Posterior vena cava (tissue), 2 donors: Measurements from ENCODE around the gene FAM240B. TPM values are rescaled to one million over a fixed set of nuclear protein-coding genes. Genes with fewer than 3 reads are reported as not detected.

Experiments
- total RNA-seq, 2 donors: library from RNA; stranded (reverse); fragmentation: NEBNext Ultra II Directional; extraction: Animal tissue kit (Norgen Biotek cat#: 25700); gene quantifications; one replicate each; pipeline ENCODE4 v1.2.1, GENCODE V29; 2021
- donor health status: DM: yes; HTN: yes; CAD: no.
- donor health status: DM: yes; HTN: yes; CAD: no.

Gene FAM240B
- total RNA-seq, 2 donors from 2014 or later = not detected

Other genes starting within 250 kb of the FAM240B start
- under 1 TPM; 0.09 to 0.14 TPM for gene ANKRD18A, start 99.5 kb downstream of the FAM240B start, total RNA-seq